ENCODE results near the gene ANKRD11.
"Not testable (repeated sequence)": the region's sequence is repeated elsewhere in the genome, so short reads cannot be mapped to it uniquely, and the experiment has no call there.

ANKRD11 gene

DNA sequence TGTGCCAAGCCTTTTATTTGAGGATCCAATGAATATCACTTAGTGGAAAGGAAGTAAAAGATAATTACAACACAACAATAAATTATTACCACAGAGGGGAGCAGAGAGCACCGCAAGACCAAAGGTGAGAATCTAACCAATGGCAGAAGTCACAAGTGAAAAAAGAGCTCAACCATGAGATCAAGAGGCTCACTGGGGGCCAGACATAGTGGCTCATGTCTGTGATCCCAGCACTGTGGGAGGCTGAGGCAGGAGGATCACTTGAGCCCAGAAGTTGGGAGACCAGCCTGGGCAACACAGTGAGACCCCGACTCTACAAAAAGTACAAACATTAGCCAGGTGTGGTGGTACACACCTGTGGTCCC, 17.7 kb downstream of the ANKRD11 start:
- Histone ChIP-seq H3K36me3 (ENCODE audit: insufficient read depth) (no peaks in the 10 kb centered on the region), H3K4me2 (no peak overlapping the region), H3K27ac (no peak overlapping the region), H3K79me2 (ENCODE audit: insufficient read depth, low read depth) (peaks cover 100% of the 10 kb centered on the region), H3K27me3 (ENCODE audit: insufficient read depth, low read depth) (no peaks in the 10 kb centered on the region), H3K4me3 (IDR thresholded peaks at IDR 0.05; ENCODE audit: insufficient read depth, low read depth, low read length) (no peak overlapping the region), H2AFZ (ENCODE audit: low read depth) (no peak overlapping the region), H3K9ac (no peak overlapping the region), H4K20me1 (ENCODE audit: insufficient read depth) (peaks cover 86% of the 10 kb centered on the region), H3K4me1 (ENCODE audit: low read depth, poor library complexity, severe bottlenecking) (peaks cover 67% of the 10 kb centered on the region)
- TF ChIP-seq, protein P1, sequence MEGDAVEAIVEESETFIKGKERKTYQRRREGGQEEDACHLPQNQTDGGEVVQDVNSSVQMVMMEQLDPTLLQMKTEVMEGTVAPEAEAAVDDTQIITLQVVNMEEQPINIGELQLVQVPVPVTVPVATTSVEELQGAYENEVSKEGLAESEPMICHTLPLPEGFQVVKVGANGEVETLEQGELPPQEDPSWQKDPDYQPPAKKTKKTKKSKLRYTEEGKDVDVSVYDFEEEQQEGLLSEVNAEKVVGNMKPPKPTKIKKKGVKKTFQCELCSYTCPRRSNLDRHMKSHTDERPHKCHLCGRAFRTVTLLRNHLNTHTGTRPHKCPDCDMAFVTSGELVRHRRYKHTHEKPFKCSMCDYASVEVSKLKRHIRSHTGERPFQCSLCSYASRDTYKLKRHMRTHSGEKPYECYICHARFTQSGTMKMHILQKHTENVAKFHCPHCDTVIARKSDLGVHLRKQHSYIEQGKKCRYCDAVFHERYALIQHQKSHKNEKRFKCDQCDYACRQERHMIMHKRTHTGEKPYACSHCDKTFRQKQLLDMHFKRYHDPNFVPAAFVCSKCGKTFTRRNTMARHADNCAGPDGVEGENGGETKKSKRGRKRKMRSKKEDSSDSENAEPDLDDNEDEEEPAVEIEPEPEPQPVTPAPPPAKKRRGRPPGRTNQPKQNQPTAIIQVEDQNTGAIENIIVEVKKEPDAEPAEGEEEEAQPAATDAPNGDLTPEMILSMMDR (conservative IDR thresholded peaks at IDR 0.05; ENCODE audit: low read depth, low read length), result no peak

DNA sequence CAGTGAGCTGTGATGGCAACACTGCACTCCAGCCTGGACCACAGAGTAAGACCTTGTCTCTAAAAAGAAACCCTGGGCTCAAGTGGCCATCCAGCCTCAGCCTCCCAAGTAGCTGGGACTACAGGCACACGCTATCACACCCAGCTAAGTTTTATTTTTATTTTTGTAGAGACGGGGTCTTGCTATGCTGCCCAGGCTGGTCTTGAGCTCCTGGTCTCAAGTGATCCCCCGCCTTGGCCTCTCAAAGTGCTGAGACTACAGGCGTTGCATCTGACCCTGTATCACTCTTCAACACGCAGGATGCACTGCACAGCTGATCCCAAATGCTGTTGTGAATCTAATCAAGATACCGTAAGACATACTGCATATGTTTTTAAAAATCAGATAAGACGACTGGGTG, 23.0 kb downstream of the ANKRD11 start:
- Histone ChIP-seq H3K4me3 (IDR thresholded peaks at IDR 0.05; ENCODE audit: insufficient read depth, low read depth, low read length) (no peak overlapping the region), H3K9ac (no peak overlapping the region), H3K27me3 (ENCODE audit: insufficient read depth, low read depth) (no peaks in the 10 kb centered on the region), H3K4me1 (ENCODE audit: low read depth, poor library complexity, severe bottlenecking) (peaks cover 32% of the 10 kb centered on the region), H2AFZ (ENCODE audit: low read depth) (no peak overlapping the region), H4K20me1 (ENCODE audit: insufficient read depth) (peaks cover 62% of the 10 kb centered on the region), H3K79me2 (ENCODE audit: insufficient read depth, low read depth) (peaks cover 93% of the 10 kb centered on the region), H3K4me2 (no peak overlapping the region), H3K27ac (no peak overlapping the region), H3K36me3 (ENCODE audit: insufficient read depth) (no peaks in the 10 kb centered on the region)
- TF ChIP-seq, protein P1 (conservative IDR thresholded peaks at IDR 0.05; ENCODE audit: low read depth, low read length), result no peak

DNA sequence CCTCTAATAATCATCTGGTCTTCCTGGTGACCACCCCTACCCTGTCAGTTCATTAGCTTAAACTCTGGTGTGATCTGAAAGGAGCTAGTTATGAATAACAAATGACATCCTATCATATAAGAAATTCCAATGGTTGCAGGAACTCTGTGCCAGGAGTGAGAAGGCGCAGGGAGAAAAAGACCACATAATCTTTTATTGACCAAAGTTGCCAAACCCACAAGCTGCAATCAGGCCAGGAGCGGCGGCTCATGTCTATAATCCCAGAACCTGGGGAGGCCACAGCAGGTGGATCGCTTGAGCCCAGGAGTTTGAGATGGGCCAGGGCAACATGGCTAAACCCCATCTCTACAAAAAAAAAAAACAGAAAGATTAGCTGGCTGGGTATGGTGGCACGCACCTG, 23.4 kb downstream of the ANKRD11 start:
- Histone ChIP-seq H3K27me3 (ENCODE audit: insufficient read depth, low read depth) (no peaks in the 10 kb centered on the region), H2AFZ (ENCODE audit: low read depth) (no peak overlapping the region), H3K79me2 (ENCODE audit: insufficient read depth, low read depth) (peaks cover 88% of the 10 kb centered on the region), H3K4me1 (ENCODE audit: low read depth, poor library complexity, severe bottlenecking) (peaks cover 28% of the 10 kb centered on the region), H3K4me3 (IDR thresholded peaks at IDR 0.05; ENCODE audit: insufficient read depth, low read depth, low read length) (no peak overlapping the region), H4K20me1 (ENCODE audit: insufficient read depth) (peaks cover 57% of the 10 kb centered on the region), H3K4me2 (no peak overlapping the region), H3K36me3 (ENCODE audit: insufficient read depth) (no peaks in the 10 kb centered on the region), H3K27ac (no peak overlapping the region), H3K9ac (no peak overlapping the region)
- TF ChIP-seq, protein P1 (conservative IDR thresholded peaks at IDR 0.05; ENCODE audit: low read depth, low read length), result no peak

DNA sequence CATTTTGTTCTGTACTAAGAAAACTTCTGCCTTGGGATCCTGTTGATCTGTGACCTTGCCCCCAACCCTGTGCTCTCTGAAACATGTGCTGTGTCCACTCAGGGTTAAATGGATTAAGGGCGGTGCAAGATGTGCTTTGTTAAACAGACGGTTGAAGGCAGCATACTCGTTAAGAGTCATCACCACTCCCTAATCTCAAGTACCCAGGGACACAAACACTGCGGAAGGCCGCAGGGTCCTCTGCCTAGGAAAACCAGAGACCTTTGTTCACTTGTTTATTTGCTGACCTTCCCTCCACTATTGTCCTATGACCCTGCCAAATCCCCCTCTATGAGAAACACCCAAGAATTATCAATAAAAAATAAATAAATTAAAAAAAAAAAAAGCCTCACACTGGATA, 27.0 kb downstream of the ANKRD11 start:
- not testable (repeated sequence) for H3K9ac ChIP-seq; H3K4me2 ChIP-seq; H2AFZ ChIP-seq (ENCODE audit: low read depth); H3K4me3 ChIP-seq (IDR thresholded peaks at IDR 0.05; ENCODE audit: insufficient read depth, low read depth, low read length); H3K27me3 ChIP-seq (ENCODE audit: insufficient read depth, low read depth); H3K27ac ChIP-seq; H3K36me3 ChIP-seq (ENCODE audit: insufficient read depth)
- H4K20me1 ChIP-seq (ENCODE audit: insufficient read depth), result peaks cover 59% of the 10 kb centered on the region
- peaks cover 16% of the 10 kb centered on the region for H3K4me1 ChIP-seq (ENCODE audit: low read depth, poor library complexity, severe bottlenecking)
- peaks cover 87% of the 10 kb centered on the region for H3K79me2 ChIP-seq (ENCODE audit: insufficient read depth, low read depth)

DNA sequence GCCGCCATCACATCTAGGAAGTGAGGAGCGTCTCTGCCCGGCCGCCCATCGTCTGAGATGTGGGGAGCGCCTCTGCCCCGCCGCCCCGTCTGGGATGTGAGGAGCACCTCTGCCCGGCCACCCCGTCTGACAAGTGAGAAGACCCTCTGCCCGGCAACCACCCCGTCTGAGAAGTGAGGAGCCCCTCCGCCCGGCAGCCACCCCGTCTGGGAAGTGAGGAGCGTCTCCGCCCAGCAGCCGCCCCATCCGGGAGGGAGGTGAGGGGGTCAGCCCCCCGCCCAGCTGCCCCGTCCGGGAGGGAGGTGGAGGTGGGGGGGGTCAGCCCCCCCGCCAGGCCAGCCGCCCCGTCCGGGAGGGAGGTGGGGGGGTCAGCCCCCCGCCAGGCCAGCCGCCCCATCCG, 27.7 kb downstream of the ANKRD11 start:
- peaks cover 87% of the 10 kb centered on the region for H3K79me2 ChIP-seq (ENCODE audit: insufficient read depth, low read depth)
- not testable (repeated sequence) for H3K9ac ChIP-seq; H3K36me3 ChIP-seq (ENCODE audit: insufficient read depth); H3K4me2 ChIP-seq; H3K4me3 ChIP-seq (IDR thresholded peaks at IDR 0.05; ENCODE audit: insufficient read depth, low read depth, low read length); H2AFZ ChIP-seq (ENCODE audit: low read depth); H3K27ac ChIP-seq; H3K27me3 ChIP-seq (ENCODE audit: insufficient read depth, low read depth)
- H3K4me1 ChIP-seq (ENCODE audit: low read depth, poor library complexity, severe bottlenecking), result peaks cover 19% of the 10 kb centered on the region
- peaks cover 53% of the 10 kb centered on the region for H4K20me1 ChIP-seq (ENCODE audit: insufficient read depth)

DNA sequence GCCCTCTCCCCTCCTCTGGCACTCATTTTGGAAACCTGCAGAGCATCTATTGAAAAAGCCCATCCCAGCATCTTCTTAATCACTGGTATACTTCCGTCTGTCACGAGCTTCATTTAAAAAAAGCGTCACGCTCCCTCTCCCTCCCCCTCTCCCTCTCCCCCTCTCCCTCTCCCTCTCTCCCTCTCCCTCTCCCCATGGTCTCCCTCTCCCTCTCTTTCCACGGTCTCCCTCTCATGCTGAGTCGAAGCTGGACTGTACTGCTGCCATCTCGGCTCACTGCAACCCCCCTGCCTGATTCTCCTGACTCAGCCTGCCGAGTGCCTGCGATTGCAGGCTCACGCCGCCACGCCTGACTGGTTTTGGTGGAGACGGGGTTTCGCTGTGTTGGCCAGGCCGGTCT, 28.5 kb downstream of the ANKRD11 start:
- not testable (repeated sequence) for H3K4me2 ChIP-seq; H2AFZ ChIP-seq (ENCODE audit: low read depth); H3K36me3 ChIP-seq (ENCODE audit: insufficient read depth); H3K27me3 ChIP-seq (ENCODE audit: insufficient read depth, low read depth); H3K9ac ChIP-seq; H3K4me3 ChIP-seq (IDR thresholded peaks at IDR 0.05; ENCODE audit: insufficient read depth, low read depth, low read length); H3K27ac ChIP-seq
- Histone ChIP-seq H3K4me1 (ENCODE audit: low read depth, poor library complexity, severe bottlenecking) (peaks cover 25% of the 10 kb centered on the region), H3K79me2 (ENCODE audit: insufficient read depth, low read depth) (peaks cover 87% of the 10 kb centered on the region), H4K20me1 (ENCODE audit: insufficient read depth) (peaks cover 46% of the 10 kb centered on the region)

Data from KMS-11 (cell line).